NCI-H2107 (cell line): Measurements from ENCODE around the gene SETD2.

Experiments
- DNase-seq: peaks from one replicate; lab custom pipeline; 2025; lab: John Stamatoyannopoulos, UW

The SETD2 gene

GRCh38 chr3:46998121-46998851 lies 165.6 kb downstream of the SETD2 start:
- no peak for DNase-seq

DNA sequence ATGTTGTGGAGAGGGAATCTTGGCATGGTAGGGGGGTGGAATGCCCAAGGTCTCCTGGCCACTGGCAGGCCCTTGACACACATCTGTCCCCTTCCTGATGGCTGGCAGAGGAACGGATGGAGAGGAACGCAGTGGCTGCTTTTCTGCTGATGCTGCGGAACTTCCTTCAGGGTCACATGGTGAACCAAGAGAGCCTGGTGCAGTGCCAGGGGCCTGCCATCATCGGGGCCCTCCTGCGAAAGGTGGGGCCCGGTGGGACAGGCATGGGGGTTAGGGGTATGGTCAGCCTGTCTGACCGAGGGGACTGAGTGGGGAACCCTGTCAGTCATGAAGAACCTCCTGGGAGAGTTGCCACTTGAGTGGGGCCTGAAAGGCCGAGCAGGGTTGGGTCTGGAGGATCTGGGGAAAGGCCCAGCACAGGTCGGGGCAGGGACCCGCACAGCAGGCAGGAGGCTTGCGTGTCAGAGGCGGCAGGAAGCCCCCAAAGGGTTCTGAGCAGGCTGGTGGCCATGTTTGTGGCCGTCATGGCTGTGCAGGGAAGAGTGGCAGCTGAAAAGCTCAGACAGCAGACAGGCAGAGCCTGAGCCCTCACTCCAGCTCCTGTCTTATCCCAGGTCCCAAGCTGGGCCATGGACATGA lies 166.3 kb downstream of the SETD2 start:
- DNase-seq: no peak

DNA sequence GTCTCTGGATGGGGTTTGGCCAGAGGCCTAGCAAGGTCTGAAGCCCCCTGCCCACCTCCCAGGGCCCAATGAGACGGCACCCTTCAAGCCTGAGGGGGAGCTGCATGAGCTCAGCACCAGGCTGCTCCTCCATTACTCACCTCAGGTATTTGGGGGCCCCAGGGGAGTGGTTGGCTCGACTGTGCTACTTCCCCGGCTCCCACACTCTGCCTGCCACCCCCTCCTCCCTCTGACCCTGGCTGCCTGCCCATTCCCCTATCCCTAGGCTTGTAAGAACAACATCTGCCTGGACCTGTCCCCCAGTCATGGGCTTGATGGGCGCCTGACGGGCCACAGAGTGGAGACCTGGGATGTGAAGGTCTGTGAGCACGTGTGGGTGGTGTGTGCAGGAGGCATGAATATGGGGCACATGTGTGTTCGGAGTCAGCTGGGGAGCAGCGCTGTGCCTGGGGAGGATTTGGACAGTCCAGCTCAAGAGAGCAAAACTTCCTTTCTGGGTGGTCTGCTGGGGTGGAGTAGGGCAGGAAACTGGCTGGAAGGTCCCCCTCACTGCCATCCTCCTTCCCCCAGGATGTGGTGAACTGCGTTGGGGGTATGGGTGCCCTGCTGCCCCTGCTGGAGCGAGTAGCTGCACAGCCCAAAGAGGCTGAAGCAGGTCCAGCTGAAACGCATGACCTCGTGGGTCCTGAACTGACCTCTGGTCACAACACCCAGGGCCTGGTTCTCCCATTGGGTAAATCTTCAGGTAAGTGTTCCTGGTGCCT lies 167.0 kb downstream of the SETD2 start:
- no peak for DNase-seq

GRCh38 chr3:46995901-46996562 lies 167.9 kb downstream of the SETD2 start:
- no peak for DNase-seq

DNA sequence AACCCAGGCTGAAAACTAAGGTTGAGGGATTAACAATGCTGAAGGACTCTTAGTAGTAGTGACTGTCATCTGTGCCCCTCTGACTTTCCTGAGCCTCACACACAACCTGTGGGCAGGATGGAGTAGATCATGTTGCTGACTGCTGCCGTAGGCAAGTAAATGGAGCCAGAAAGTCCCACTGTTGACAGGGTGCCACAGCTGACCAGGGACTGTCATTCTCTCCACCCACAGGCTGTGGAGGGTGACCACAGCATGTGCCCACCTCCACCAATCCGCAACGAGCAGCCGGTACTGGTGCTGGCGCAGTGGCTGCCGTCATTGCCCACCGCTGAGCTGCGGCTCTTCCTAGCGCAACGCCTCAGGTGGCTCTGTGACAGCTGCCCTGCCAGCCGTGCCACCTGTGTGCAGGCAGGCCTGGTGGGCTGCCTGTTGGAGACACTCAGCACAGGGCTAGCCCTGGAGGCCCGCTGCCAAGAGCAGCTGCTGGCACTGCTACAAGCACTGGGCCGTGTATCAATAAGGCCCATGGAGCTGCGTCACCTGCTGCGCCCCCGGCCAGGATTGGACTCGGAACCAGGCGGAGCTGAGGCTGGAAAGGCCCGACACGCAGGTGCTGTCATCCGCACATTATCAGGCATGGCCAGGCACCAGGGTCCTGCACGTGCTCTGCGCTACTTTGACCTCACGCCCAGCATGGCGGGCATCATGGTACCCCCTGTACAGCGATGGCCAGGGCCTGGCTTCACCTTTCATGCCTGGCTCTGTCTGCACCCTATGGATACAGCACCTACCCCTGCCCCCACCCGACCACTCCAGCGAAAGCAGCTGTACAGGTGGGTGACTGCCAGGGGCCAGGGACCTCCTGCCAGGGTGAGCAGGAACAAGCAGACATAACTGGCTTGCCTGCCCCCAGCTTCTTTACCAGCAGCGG lies 168.8 kb downstream of the SETD2 start:
- no peak for DNase-seq

- no peak for DNase-seq
These were observed 169.9 kb downstream of the SETD2 start for GRCh38 chr3:46993986-46994385.

DNA sequence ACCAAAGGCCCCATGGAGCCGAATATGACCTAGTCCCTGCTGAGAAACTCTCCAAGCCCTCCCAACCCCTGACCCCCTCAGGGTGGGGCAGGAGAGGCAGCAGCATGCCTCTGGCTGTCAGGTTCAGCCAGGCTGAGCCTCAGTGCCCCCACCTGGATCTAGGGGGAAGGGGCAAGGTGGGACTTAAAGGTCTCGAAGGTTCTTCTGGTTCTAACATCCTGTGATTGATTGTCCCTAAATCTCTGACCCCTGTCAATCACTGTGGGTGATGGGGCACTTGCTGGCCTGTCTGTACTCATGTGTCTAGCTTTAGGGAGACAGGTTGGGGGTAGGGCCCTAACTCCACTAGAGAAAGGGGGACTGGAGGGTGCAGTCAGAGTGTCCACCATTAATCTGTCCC lies 170.6 kb downstream of the SETD2 start:
- no peak for DNase-seq

DNA sequence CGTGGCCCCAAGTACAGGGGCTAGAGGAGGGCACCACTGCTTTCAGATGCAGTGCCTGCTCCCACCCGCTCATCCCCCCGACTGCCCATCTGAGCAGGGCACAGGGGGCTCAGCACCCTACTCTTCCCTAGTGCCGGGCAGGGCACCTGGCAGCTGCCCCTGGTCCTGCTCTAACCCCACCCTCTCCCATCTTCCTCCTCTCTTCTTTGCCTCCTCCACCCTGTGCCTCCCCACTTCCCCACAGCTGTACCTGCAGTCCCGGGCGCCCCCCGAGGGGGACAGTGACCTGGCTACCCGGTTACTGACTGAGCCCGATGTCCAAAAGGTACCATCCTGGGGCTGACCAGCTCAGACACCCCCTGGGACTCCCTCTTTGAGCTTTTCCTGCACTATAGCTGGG lies 171.7 kb downstream of the SETD2 start:
- DNase-seq: no peak

GRCh38 chr3:46991406-46992165 lies 172.3 kb downstream of the SETD2 start:
- DNase-seq: no peak

- DNase-seq: no peak
These were observed 173.1 kb downstream of the SETD2 start for GRCh38 chr3:46990573-46991374.

DNA sequence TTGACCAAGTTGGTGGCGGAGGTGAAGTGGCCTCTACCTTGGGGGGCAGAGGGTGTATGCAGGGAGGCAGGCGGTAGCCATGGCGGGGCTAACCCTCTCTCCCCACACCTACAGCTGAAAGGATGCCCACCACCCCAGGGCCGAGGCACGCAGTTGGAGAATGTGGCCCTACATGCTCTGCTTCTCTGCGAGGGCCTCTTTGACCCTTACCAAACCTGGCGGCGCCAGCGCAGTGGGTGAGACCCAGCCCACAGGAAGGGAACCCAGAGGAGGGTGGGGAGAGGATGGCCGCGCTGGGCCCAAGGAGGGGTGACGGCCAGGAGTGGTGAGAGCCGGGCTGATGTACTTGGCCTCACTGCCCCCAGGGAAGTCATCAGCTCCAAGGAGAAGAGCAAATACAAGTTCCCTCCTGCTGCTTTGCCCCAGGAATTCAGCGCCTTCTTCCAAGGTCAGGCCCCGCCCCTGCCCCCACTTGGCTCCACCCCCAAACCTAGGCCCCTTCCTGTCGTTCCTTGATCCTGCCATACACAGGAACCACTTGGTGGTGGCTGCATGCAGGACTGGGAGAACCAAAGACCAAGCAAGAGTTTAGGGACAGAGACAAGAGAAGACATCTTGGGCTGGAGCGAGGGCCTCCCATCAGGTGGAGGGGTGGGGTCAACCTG lies 174.6 kb downstream of the SETD2 start:
- DNase-seq: no peak

- no peak for DNase-seq
These were observed 175.3 kb downstream of the SETD2 start for GRCh38 chr3:46988616-46989015.

DNA sequence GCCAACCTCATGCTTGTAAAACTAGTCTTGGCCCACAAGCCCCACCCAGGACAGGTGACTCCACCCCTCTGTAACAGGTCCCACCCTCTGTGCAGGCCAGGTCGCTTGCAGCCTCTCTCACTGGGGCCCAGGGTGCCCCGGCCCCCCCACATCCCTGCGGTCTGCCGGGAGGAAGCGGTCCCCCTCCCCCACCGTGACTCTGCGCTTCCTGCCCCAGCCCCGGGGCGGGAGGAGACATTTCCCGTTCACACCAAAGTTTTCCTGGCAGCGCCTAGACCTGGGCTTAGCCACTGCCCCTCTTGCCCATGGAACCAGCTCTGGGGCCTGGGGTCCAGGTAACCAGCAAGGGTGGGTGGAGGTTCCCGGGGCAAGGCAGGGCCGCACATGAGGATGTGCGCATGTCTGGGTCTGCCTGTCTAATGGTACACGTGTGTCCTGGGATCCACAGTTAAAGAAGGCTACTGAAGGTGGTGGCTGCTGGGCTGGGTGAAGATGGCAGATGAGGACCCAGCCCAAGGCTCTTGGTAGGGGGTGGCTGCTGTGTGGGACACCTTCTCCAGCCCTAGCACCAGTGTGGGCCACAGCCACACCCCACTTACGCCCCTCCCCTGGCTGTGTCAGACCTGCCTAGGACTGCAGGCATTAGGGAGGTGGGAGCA lies 176.0 kb downstream of the SETD2 start:
- no peak for DNase-seq

DNA sequence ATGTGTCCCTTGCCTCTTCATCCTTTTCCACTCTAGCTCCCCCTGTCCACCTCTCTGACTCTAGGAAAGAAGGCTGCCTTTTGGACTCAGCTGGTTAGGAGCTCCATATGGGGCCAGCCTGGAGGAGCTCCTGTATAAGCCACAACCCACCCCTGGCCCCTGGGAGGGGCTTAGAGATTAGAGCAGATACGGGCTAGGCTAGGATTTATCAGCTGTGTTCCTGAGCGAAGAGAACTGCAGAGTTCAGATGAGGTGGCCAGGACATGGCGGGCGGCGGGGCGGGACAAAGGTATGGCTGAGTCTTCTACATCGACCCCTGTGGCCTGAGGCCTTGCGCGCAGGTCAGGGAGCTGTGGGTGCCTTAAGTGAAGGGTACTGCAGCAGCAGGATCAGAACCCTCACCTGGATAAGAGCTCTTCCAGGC lies 176.6 kb downstream of the SETD2 start:
- no peak for DNase-seq

DNA sequence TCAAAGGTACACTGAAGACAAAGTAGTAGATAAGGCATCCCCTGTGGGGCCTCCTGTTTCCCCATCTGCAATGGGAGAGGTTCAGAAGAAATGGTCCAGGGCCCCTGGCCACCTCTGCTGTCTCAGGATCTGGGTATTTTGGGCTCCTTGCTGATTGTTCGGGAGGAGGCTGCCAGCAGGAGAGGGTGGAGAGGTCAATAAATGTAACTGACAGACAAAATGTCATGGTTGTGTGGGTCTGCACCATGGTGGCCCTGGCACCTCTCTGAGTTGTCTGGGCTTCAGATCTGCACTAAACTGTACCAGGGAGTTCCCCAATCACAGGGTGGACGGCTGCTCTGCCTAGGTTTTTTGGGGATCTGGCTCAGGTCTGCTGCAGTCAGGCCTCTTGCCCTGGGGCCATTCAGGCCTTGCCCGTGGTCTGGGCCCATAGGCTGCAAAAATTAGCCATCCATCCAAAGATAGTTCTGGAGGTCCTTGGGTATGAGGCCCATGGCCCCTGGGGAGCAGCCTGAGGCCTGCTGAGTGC lies 177.1 kb downstream of the SETD2 start:
- no peak for DNase-seq

DNA sequence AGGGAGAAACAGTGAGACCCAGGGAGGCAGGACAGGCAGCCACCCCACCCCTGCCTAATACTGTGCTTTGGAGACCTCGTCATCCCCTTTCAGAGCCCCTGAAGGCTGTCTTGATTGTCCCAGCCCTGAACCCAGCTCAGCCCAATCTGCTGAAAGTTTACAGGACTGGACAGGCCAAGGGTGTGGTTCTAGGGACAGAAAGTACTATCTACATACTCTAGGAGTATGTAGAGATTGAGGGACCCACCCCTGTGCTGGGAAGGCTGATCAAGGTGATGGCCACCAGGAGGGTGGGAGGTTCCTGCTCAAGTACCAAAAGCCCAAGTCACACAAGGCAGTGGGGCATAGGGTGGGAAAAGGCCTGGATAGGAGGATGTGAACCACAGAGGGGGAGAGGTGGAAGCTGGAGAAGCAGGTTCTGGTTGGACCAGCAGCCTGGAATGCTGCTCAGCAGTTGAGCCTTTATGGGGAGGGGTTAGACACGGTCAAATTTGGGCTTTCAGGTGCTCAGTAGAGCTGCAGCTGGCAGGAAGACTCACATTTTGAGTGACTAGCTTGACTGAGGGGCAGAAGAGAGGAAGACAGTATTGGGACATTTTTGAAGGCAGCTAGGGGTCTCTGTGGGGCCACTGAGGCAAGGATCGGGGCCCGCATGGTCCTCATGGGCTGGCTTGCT lies 177.7 kb downstream of the SETD2 start:
- no peak for DNase-seq

DNA sequence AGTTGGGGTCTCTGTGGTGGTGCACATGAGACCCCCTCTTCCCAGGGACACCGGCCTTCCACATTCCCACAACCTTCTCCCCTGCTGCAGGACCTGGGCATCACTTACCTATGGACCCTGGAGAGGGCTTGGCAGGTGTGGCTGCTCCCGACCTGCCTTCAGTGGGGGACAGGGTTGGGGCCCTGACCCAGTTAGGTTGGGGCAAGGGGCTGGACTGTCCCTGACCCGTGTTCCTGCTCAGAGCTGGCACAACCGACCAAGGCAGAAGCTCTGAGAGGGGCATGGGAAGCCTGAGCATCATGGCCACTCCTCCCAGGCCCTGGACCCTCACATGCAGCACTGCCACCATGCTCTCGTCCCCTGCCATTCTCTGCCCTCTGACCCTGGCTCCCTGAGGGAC lies 178.3 kb downstream of the SETD2 start:
- no peak for DNase-seq
